ENCODE measurements around the gene MTA1. TPM values are rescaled to one million over a fixed set of nuclear protein-coding genes. Genes with fewer than 3 reads are reported as not detected.

Gene MTA1
- total and polyA plus RNA-seq, 2 of the 8 experiments (the other 6 are each of a cell fraction or from before 2014, with no cell fraction given), result 73.9 to 221 TPM

- H3K36me3 ChIP-seq (ENCODE audit: control insufficient read depth in 2 of 4, insufficient read depth in 4 of 4, low read length in 3 of 4), result peaks cover 3 to 30% (median 10%) of the 10 kb centered on the region in 4 experiments; a peak in 5 of 8 replicates
- H3K9me3 ChIP-seq (ENCODE audit: insufficient read depth in 2 of 2, low read depth in 1 of 2, low read length in 1 of 2), result no peaks in the 10 kb centered on the region
- no peak overlapping the region for H2BK5ac ChIP-seq (ENCODE audit: low read depth, low read length)
- H2AFZ ChIP-seq (ENCODE audit: low read length), result no peak overlapping the region
- no peak overlapping the region for H3K4me2 ChIP-seq (ENCODE audit: insufficient read depth in 1 of 2, low read depth in 2 of 2, low read length in 2 of 2)
- no peak overlapping the region for H4K8ac ChIP-seq (ENCODE audit: extremely low read depth, insufficient read depth, low read length)
- FAIRE-seq, result no peak
- H3K4me1 ChIP-seq (replicated peaks in 1 of 4; ENCODE audit: control insufficient read depth in 3 of 4, insufficient read depth in 4 of 4, low read length in 3 of 4), result no peaks in the 10 kb centered on the region
- no peak overlapping the region for H3K56ac ChIP-seq (replicated peaks; ENCODE audit: insufficient read length, low read depth, low read length)
- CTCF ChIA-PET (ENCODE audit: partially characterized antibody), result interaction anchor here (1.2 to 1.5 kb wide), 5 partner anchors 9 to 180 kb away, joined by 3 to 4 read pairs (median 3); no protein-coding TSS in a partner anchor
- peaks cover 0 to 11% of the 10 kb centered on the region in 2 experiments for H4K20me1 ChIP-seq (replicated peaks in 1 of 2; ENCODE audit: control insufficient read depth in 1 of 2, insufficient read depth in 2 of 2, low read length in 2 of 2)
- H2AK5ac ChIP-seq (ENCODE audit: low read depth, low read length), result no peak overlapping the region
- DNase-seq (ENCODE audit: low read depth in 1 of 2, low spot score in 2 of 2), result no peak
- POLR2A ChIA-PET (ENCODE audit: partially characterized antibody), result interaction anchor here (0.9 kb wide), 1 partner anchor 10 kb away, joined by 5 read pairs; no protein-coding TSS in a partner anchor
- no peak overlapping the region for H3K23ac ChIP-seq (ENCODE audit: insufficient read length)
- H3K9ac ChIP-seq (replicated peaks in 1 of 4; ENCODE audit: extremely low read depth in 1 of 4, low read depth in 3 of 4, low read length in 3 of 4), result no peak overlapping the region
- H3K14ac ChIP-seq (ENCODE audit: insufficient read length), result no peak overlapping the region
- H3K27me3 ChIP-seq (replicated peaks in 1 of 4; ENCODE audit: control insufficient read depth in 3 of 4, extremely low read depth in 1 of 4, insufficient read depth in 3 of 4, low read length in 3 of 4), result no peaks in the 10 kb centered on the region
- H2BK12ac ChIP-seq (ENCODE audit: low read depth, low read length), result no peak overlapping the region
- H3K79me1 ChIP-seq (ENCODE audit: low read depth, low read length), result no peaks in the 10 kb centered on the region
- 91% methylated on average over 19 of the region's 19 CpGs; no CpG with 5 or more reads in 1 of the 2 experiments for WGBS, 2 experiments (ENCODE audit: extremely low coverage in 1 of 2, insufficient coverage in 1 of 2, insufficient read length in 1 of 2, insufficient replicate concordance in 2 of 2, low coverage in 1 of 2, low lambda C conversion rate in 2 of 2, missing lambda C conversion rate in 1 of 2)
- no peak overlapping the region for H3K4me3 ChIP-seq (ENCODE audit: extremely low read depth in 1 of 4, insufficient read depth in 2 of 4, low read depth in 3 of 4, low read length in 4 of 4)
- no peak overlapping the region for H2BK120ac ChIP-seq (replicated peaks; ENCODE audit: low read depth, low read length)
- TF ChIP-seq TBP (IDR thresholded peaks at IDR 0.05; ENCODE audit: low read depth, low read length) (no peak), SP2 (IDR thresholded peaks at IDR 0.05; ENCODE audit: low read length) (no peak), RAD21 (IDR thresholded peaks at IDR 0.05 in 1 of 2, conservative IDR thresholded peaks at IDR 0.05 in 1 of 2; ENCODE audit: low read depth in 2 of 2, low read length in 2 of 2) (no peak), KDM1A (IDR thresholded peaks at IDR 0.05; ENCODE audit: borderline replicate concordance, low read length) (no peak), CREB1 (IDR thresholded peaks at IDR 0.05) (no peak), POLR2AphosphoS5 (IDR thresholded peaks at IDR 0.05; ENCODE audit: low read depth, low read length) (no peak)
- H4K91ac ChIP-seq (replicated peaks; ENCODE audit: insufficient read length, low read length), result no peak overlapping the region
- no peak overlapping the region for H2BK15ac ChIP-seq (ENCODE audit: low read length)
- no peak overlapping the region for H3K18ac ChIP-seq (ENCODE audit: extremely low read depth, low read length)
- no peaks in the 10 kb centered on the region for H3K23me2 ChIP-seq (ENCODE audit: low read depth, low read length)
- no peak overlapping the region for H4K5ac ChIP-seq (ENCODE audit: insufficient read length, low read depth, low read length)
- no peak overlapping the region for H2BK20ac ChIP-seq (ENCODE audit: low read length)
- H3K4ac ChIP-seq (replicated peaks; ENCODE audit: insufficient read length, low read depth, low read length), result no peak overlapping the region
- no peaks in the 10 kb centered on the region for H3K79me2 ChIP-seq (ENCODE audit: control insufficient read depth in 1 of 2, insufficient read depth in 2 of 2, low read length in 2 of 2)
- no peak overlapping the region for H3K27ac ChIP-seq (ENCODE audit: low read depth, low read length)
Observed at GRCh38 chr14:105385322-105385637, 34.3 kb upstream of the MTA1 start.

Data from H1 (cell line).